B cell (primary cell): ENCODE measurements around the gene HDAC7. TPM values are rescaled to one million over a fixed set of nuclear protein-coding genes. Genes with fewer than 3 reads are reported as not detected.

Source experiments
- ATAC-seq: fragments of 200-7000 bp; cut with Tn5 transposase; one replicate; pipeline ENCODE4 v1.10.0; 2021; ENCODE audit warnings: low read depth, mild to moderate bottlenecking, moderate number of reproducible peaks, moderate library complexity
- CTCF ChIA-PET: fragments of 350-600 bp; sonication (Branson Sonifier 250); formaldehyde crosslinking; loops from one replicate; lab custom pipeline; 2021; ENCODE audit warnings: antibody characterized with exemption, inconsistent platforms; lab: Charles Lee
- POLR2A ChIA-PET: fragments of 350-600 bp; sonication (Branson Sonifier 250); formaldehyde crosslinking; loops from one replicate; lab custom pipeline; 2021; ENCODE audit warnings: antibody characterized with exemption; lab: Charles Lee
- DNase-seq: peaks from one replicate; pipeline ENCODE4 v3.0.0; 2013
- H2AFZ ChIP-seq: 2 replicates; pipeline ENCODE4 v1.6.1; 2012; ENCODE audit warnings: mild to moderate bottlenecking, low read depth, low read length; ENCODE audit not compliant: insufficient read depth, poor library complexity, severe bottlenecking
- H3K27ac ChIP-seq, 2 donors: 1 replicate in 1 of 2; 2 replicates in 1 of 2; pipeline ENCODE4 v1.5.1; 2012 to 2013; ENCODE audit warnings: low read length in 2 of 2, mild to moderate bottlenecking in 2 of 2, moderate library complexity in 1 of 2
- H3K27me3 ChIP-seq, 4 experiments: fragments of 200-600 bp in 1 of 4; sonication (generic) in 1 of 4; replicated peaks in 1 of 4; 1 replicate in 2 of 4; 2 replicates in 2 of 4; pipeline versions ENCODE4 v1.6.1 to v1.7.0; 2013 to 2016; ENCODE audit warnings: low read length in 3 of 4, mild to moderate bottlenecking in 2 of 4, mixed read lengths in 1 of 4, moderate library complexity in 1 of 4; ENCODE audit not compliant: insufficient read depth in 4 of 4, control insufficient read depth in 3 of 4; ENCODE audit errors: control extremely low read depth in 1 of 4
- H3K36me3 ChIP-seq, 2 experiments: replicated peaks in 1 of 2; 1 replicate in 1 of 2; 2 replicates in 1 of 2; pipeline versions ENCODE4 v1.6.1 to v1.7.1; 2013; ENCODE audit warnings: low read length in 1 of 2; ENCODE audit not compliant: insufficient read depth in 2 of 2, control insufficient read depth in 1 of 2; ENCODE audit errors: control extremely low read depth in 1 of 2, extremely low read depth in 1 of 2
- H3K4me1 ChIP-seq, 2 donors: fragments of 200-600 bp in 1 of 2; sonication (generic) in 1 of 2; 1 replicate in 1 of 2; 2 replicates in 1 of 2; pipeline versions ENCODE4 v1.5.1 to v1.6.1; 2013 to 2017; ENCODE audit warnings: low read length in 2 of 2; ENCODE audit not compliant: control insufficient read depth in 2 of 2, insufficient read depth in 2 of 2
- H3K4me2 ChIP-seq: replicated peaks from 2 replicates; pipeline ENCODE3; 2012; ENCODE audit warnings: mild to moderate bottlenecking, low read depth, low read length; ENCODE audit not compliant: poor library complexity, severe bottlenecking
- H3K4me3 ChIP-seq, 5 experiments: fragments of 200-600 bp in 1 of 5; sonication (generic) in 1 of 5; 1 replicate in 3 of 5; 2 replicates in 2 of 5; pipeline versions ENCODE4 v1.5.1 to v1.7.0; 2011 to 2016; ENCODE audit warnings: low read length in 4 of 5, mild to moderate bottlenecking in 4 of 5, low read depth in 2 of 5, control low read depth in 1 of 5, moderate library complexity in 1 of 5; ENCODE audit not compliant: insufficient read depth in 1 of 5; ENCODE audit errors: control extremely low read depth in 1 of 5, extremely low read depth in 1 of 5
- H3K79me2 ChIP-seq: fragments of 200-600 bp; sonication (generic); one replicate; pipeline ENCODE4 v1.6.0; 2016; ENCODE audit warnings: low read length; ENCODE audit not compliant: control insufficient read depth, insufficient read depth
- H3K9ac ChIP-seq: fragments of 200-600 bp; sonication (generic); 2 replicates; pipeline ENCODE4 v1.6.1; 2017; ENCODE audit warnings: mild to moderate bottlenecking, low read length, moderate library complexity
- H3K9me3 ChIP-seq, 3 donors: one replicate each; pipeline versions ENCODE4 v1.6.1 to v1.7.1; 2013; ENCODE audit warnings: low read length in 2 of 3; ENCODE audit not compliant: control insufficient read depth in 2 of 3, insufficient read depth in 1 of 3; ENCODE audit errors: control extremely low read depth in 1 of 3
- H4K20me1 ChIP-seq: 2 replicates; pipeline ENCODE4 v1.6.0; 2012; ENCODE audit warnings: mild to moderate bottlenecking, low read length; ENCODE audit not compliant: insufficient read depth, control insufficient read depth, poor library complexity, severe bottlenecking
- H3K27ac Mint-ChIP-seq: one replicate; pipeline ENCODE4 v1.8.0; 2021; ENCODE audit warnings: mixed read lengths
- H3K27me3 Mint-ChIP-seq: one replicate; pipeline ENCODE4 v1.8.0; 2021; ENCODE audit warnings: mixed read lengths
- H3K4me1 Mint-ChIP-seq: one replicate; pipeline ENCODE4 v1.8.0; 2021; ENCODE audit warnings: mixed read lengths
- H3K4me3 Mint-ChIP-seq: one replicate; pipeline ENCODE4 v1.8.0; 2021; ENCODE audit warnings: mixed read lengths
- H3K9me3 Mint-ChIP-seq: one replicate; pipeline ENCODE4 v1.8.0; 2022; ENCODE audit warnings: mixed read lengths; ENCODE audit not compliant: insufficient read depth
- EZH2 ChIP-seq: IDR thresholded peaks from 2 replicates; pipeline ENCODE4 v1.6.1; 2012; ENCODE audit warnings: borderline replicate concordance, low read depth, mild to moderate bottlenecking, moderate library complexity, low read length; ENCODE audit not compliant: insufficient read depth, poor library complexity, severe bottlenecking
- WGBS: methylation state at CpG from one replicate; pipeline ENCODE4 v1.1.5; 2013; ENCODE audit warnings: missing lambda C conversion rate; ENCODE audit not compliant: insufficient coverage; 5-methylcytosine and 5-hydroxymethylcytosine counted together
- intact Hi-C: fragments of 100-400 bp; cut with micrococcal nuclease; formaldehyde crosslinking; loops from one replicate; pipeline ENCODE4 v1.10.0; 2022
- polyA plus RNA-seq: library from polyadenylated mRNA; depleted of rRNA; stranded (reverse); fragments of >200 nt; gene quantifications from 2 replicates; pipeline ENCODE4 v1.2.3, GENCODE V29; 2012
- total RNA-seq, 2 donors: library from RNA; stranded (reverse); fragments of 120-200 nt in 1 of 2; gene quantifications; 1 replicate in 1 of 2; 2 replicates in 1 of 2; pipeline versions ENCODE4 v1.2.3 to v1.2.4, GENCODE V29; 2013 to 2022
- TF ChIP-seq, protein P1 (sequence below): fragments of 200-600 bp; IDR thresholded peaks from one replicate; pipeline ENCODE4 v1.8.0; 2022; ENCODE audit warnings: antibody characterized with exemption, mild to moderate bottlenecking

Gene HDAC7
- total and polyA plus RNA-seq, 2 donors (not counting 1 experiment from before 2014, with no cell fraction given): 87.2 to 178 TPM

DNA sequence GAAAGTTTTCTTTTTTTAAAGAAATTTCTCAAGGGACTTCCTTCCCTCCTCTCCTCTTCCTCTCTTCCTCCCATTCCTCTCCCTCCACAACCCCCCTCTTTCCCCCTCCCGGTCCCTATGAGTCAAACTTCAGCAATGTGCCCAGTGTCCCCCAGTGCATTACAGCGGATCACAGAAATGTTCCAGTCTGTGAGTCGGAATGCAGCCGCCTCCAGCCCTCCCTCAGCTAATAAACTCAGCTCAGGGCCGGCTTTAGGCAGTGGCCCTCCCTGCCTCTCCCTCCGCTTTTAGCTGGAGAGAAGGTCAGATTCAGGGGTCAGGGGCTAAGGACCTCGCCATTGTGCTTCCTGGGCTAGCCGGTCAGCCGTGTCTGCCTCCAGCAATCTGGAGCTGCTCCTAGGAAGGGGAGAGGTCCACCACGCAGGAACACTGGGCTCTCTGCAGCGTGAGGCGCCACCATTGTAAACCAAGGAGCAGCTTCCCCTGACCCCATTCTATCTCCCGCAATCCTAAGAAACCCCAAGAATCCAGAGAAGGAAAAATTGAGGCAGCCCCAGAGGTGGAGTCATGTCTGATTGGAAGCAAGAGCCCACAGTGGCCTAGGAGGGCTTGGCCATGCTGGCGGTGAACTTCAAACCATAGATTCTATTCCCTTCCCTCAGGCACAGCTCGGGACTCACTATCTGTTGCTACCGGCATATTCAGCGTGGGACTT, 1.1 kb upstream of the HDAC7 start:
- Mint-ChIP-seq H3K27me3 (no peaks in the 10 kb centered on the region), H3K9me3 (no peaks in the 10 kb centered on the region), H3K4me1 (peaks cover 65% of the 10 kb centered on the region), H3K4me3 (peak overlapping the region; percentile 96), H3K27ac (peak overlapping the region; percentile 97)
- Histone ChIP-seq H3K4me2 (peak overlapping the region; percentile 79), H3K27me3 (no peaks in the 10 kb centered on the region), H3K9ac (peak overlapping the region; percentile 77), H2AFZ (peak overlapping the region; percentile 84), H4K20me1 (no peaks in the 10 kb centered on the region), H3K4me3 (peak overlapping the region; percentile 54 to 76 (median 73)), H3K79me2 (peaks cover 45% of the 10 kb centered on the region), H3K36me3 (no peaks in the 10 kb centered on the region), H3K4me1 (peaks cover 45 to 56% of the 10 kb centered on the region in 2 donors), H3K9me3 (no peaks in the 10 kb centered on the region), H3K27ac (peak overlapping the region; percentile 61 to 81)
- ChIA-PET POLR2A (interaction anchor here (0.6 to 17.3 kb wide), 5 partner anchors 10 to 1888 kb away, joined by 3 to 264 read pairs (median 8); no protein-coding TSS in a partner anchor), CTCF (interaction anchor here (0.7 to 38.8 kb wide), 7 partner anchors 10 to 79 kb away, joined by 3 to 1203 read pairs (median 10); no protein-coding TSS in a partner anchor)
- intact Hi-C loops: loop anchor here (1.0 kb wide), 1 partner anchor 12 kb away; no protein-coding TSS in a partner anchor
- ATAC-seq: no peak
- 67% methylated on average over 13 of the region's 17 CpGs for WGBS
- no peak for DNase-seq
- TF ChIP-seq, protein P1, sequence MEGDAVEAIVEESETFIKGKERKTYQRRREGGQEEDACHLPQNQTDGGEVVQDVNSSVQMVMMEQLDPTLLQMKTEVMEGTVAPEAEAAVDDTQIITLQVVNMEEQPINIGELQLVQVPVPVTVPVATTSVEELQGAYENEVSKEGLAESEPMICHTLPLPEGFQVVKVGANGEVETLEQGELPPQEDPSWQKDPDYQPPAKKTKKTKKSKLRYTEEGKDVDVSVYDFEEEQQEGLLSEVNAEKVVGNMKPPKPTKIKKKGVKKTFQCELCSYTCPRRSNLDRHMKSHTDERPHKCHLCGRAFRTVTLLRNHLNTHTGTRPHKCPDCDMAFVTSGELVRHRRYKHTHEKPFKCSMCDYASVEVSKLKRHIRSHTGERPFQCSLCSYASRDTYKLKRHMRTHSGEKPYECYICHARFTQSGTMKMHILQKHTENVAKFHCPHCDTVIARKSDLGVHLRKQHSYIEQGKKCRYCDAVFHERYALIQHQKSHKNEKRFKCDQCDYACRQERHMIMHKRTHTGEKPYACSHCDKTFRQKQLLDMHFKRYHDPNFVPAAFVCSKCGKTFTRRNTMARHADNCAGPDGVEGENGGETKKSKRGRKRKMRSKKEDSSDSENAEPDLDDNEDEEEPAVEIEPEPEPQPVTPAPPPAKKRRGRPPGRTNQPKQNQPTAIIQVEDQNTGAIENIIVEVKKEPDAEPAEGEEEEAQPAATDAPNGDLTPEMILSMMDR: no peak
- no peak for TF ChIP-seq EZH2
